Adrenal gland (tissue), 12 donors: ENCODE results near the gene MARCHF11. TPM values are rescaled to one million over a fixed set of nuclear protein-coding genes. Genes with fewer than 3 reads are reported as not detected.

ENCODE experiments used
- DNase-seq, 7 donors: peaks; one replicate each; pipeline ENCODE4 v3.0.0-alpha.2; 2019 to 2020
- H3K27ac ChIP-seq, 5 donors: fragments of 200-600 bp; sonication (generic) in 4 of 5; 1 replicate in 3 of 5; 2 replicates in 2 of 5; pipeline versions ENCODE4 v1.5.1 to v1.8.0; 2016 to 2020; ENCODE audit warnings: mild to moderate bottlenecking in 1 of 5
- H3K27me3 ChIP-seq: fragments of 200-600 bp; 2 replicates; pipeline ENCODE4 v1.8.0; 2021
- H3K36me3 ChIP-seq, 2 donors: fragments of 200-600 bp; replicated peaks in 1 of 2; 1 replicate in 1 of 2; 2 replicates in 1 of 2; pipeline versions ENCODE4 v1.5.1 to v1.8.0; 2018 to 2022
- H3K4me1 ChIP-seq, 2 donors: fragments of 200-600 bp; replicated peaks in 1 of 2; 1 replicate in 1 of 2; 2 replicates in 1 of 2; pipeline versions ENCODE4 v1.5.1 to v1.8.0; 2018 to 2021
- H3K4me3 ChIP-seq, 4 donors: fragments of 200-600 bp; sonication (generic) in 3 of 4; one replicate each; pipeline ENCODE4 v1.5.1; 2016 to 2018
- H3K9me3 ChIP-seq, 3 donors: fragments of 200-600 bp; sonication (generic) in 1 of 3; replicated peaks in 1 of 3; 1 replicate in 2 of 3; 2 replicates in 1 of 3; pipeline versions ENCODE4 v1.5.1 to v1.8.0; 2016 to 2021
- CTCF ChIP-seq, 6 experiments: fragments of 450-650 bp in 4 of 6; fragments of 200-600 bp in 2 of 6; sonication (generic) in 1 of 6; IDR thresholded peaks; 1 replicate in 5 of 6; 2 replicates in 1 of 6; pipeline versions ENCODE4 v1.5.1 to v1.8.0; 2016 to 2021; ENCODE audit warnings: antibody characterized with exemption in 6 of 6, mild to moderate bottlenecking in 2 of 6, moderate library complexity in 1 of 6
- POLR2A ChIP-seq, 2 donors: fragments of 450-650 bp; IDR thresholded peaks; one replicate each; pipeline ENCODE4 v1.6.1; 2017; ENCODE audit warnings: antibody characterized with exemption in 2 of 2, mild to moderate bottlenecking in 2 of 2, moderate library complexity in 1 of 2
- WGBS, 4 donors: extraction: QIAGEN DNeasy Blood & Tissue Kit in 2 of 4; methylation state at CpG; one replicate each; pipeline versions ENCODE4 v1.1.5 to v1.1.7; 2013 to 2017; 5-methylcytosine and 5-hydroxymethylcytosine counted together
- intact Hi-C, 2 donors: fragments of 100-400 bp; cut with DNase I; formaldehyde crosslinking; loops; one replicate each; pipeline versions ENCODE4 v1.14.1 to v1.15.0; 2022 to 2023
- polyA plus RNA-seq, 3 donors: library from polyadenylated mRNA; stranded (reverse); fragments of 200-250 nt in 2 of 3; fragments of 350-450 nt in 1 of 3; fragmentation: Illumina TruSeq in 1 of 3; extraction: RNeasy Lipid Tissue Mini Kit (QIAGEN cat#74804) in 1 of 3; gene quantifications; one replicate each; pipeline ENCODE4 v1.2.3, GENCODE V29; 2013 to 2014
- total RNA-seq, 9 donors: library from RNA; depleted of rRNA in 4 of 9; stranded (reverse); fragments of >200 nt in 4 of 9; fragments of 120-200 nt in 1 of 9; fragmentation: NEBNext Ultra II Directional in 1 of 9; extraction: Animal tissue kit (Norgen Biotek cat#: 25700) in 1 of 9; gene quantifications; one replicate each; pipeline versions ENCODE4 v1.1.0 to v1.2.4, GENCODE V29; 2013 to 2023
- donor health status: healthy with polysubstance abuse.
- donor health status: Bipolar disorder and iron deficiency.
- donor health status: DM: yes; HTN: yes; CAD: no.
- donor health status: DM: no; HTN: no; CAD: no.
- donor health status: DM: no; HTN: no; CAD: no.
- donor health status: DM: yes; HTN: yes; CAD: no.

MARCHF11 gene
- total and polyA plus RNA-seq, 12 donors: 0.14 to 3.9 (median 1.0) TPM; not detected in 6

- Histone ChIP-seq H3K4me3 (no peak overlapping the region), H3K4me1 (no peaks in the 10 kb centered on the region), H3K27ac (no peak overlapping the region), H3K27me3 (no peaks in the 10 kb centered on the region), H3K36me3 (no peaks in the 10 kb centered on the region), H3K9me3 (no peaks in the 10 kb centered on the region)
- intact Hi-C loops: no loop called here
- DNase-seq: no peak
- no peak for TF ChIP-seq POLR2A (IDR thresholded peaks at IDR 0.05)
- TF ChIP-seq CTCF (IDR thresholded peaks at IDR 0.05): no peak
- 80 to 92% (median 87%) methylated on average over 5 of the region's 5 CpGs for WGBS, 4 donors
These were observed 47.7 kb downstream of the MARCHF11 start for GRCh38 chr5:16131878-16132277.

GRCh38 chr5:16128944-16129343 is 50.6 kb downstream of the MARCHF11 start:
- no peaks in the 10 kb centered on the region for H3K36me3 ChIP-seq
- no peaks in the 10 kb centered on the region for H3K4me1 ChIP-seq
- no peak for TF ChIP-seq POLR2A (IDR thresholded peaks at IDR 0.05)
- TF ChIP-seq CTCF (IDR thresholded peaks at IDR 0.05): no peak
- no peaks in the 10 kb centered on the region for H3K9me3 ChIP-seq
- H3K27ac ChIP-seq: no peak overlapping the region
- intact Hi-C loops: no loop called here
- no peak overlapping the region for H3K4me3 ChIP-seq
- H3K27me3 ChIP-seq: no peaks in the 10 kb centered on the region
- 55 to 75% (median 67%) methylated on average over 5 of the region's 5 CpGs for WGBS, 4 donors
- no peak for DNase-seq

- Histone ChIP-seq H3K4me3 (no peak overlapping the region), H3K27me3 (no peaks in the 10 kb centered on the region), H3K9me3 (no peaks in the 10 kb centered on the region), H3K4me1 (no peaks in the 10 kb centered on the region), H3K27ac (no peak overlapping the region), H3K36me3 (no peaks in the 10 kb centered on the region)
- intact Hi-C loops: no loop called here
- 50 to 69% (median 65%) methylated on average over 4 of the region's 4 CpGs for WGBS, 4 donors
- DNase-seq: no peak
- TF ChIP-seq CTCF (IDR thresholded peaks at IDR 0.05): no peak
- TF ChIP-seq POLR2A (IDR thresholded peaks at IDR 0.05): no peak
These were observed 51.6 kb downstream of the MARCHF11 start for GRCh38 chr5:16127865-16128544.

- H3K4me3 ChIP-seq: no peak overlapping the region
- H3K27me3 ChIP-seq: no peaks in the 10 kb centered on the region
- intact Hi-C loops: no loop called here
- H3K27ac ChIP-seq: no peak overlapping the region
- 61 to 89% (median 68%) methylated on average over 3 of the region's 3 CpGs for WGBS, 4 donors
- no peaks in the 10 kb centered on the region for H3K9me3 ChIP-seq
- H3K36me3 ChIP-seq: no peaks in the 10 kb centered on the region
- no peak for DNase-seq
- H3K4me1 ChIP-seq: no peaks in the 10 kb centered on the region
- no peak for TF ChIP-seq CTCF (IDR thresholded peaks at IDR 0.05)
- TF ChIP-seq POLR2A (IDR thresholded peaks at IDR 0.05): no peak
These were observed 59.0 kb downstream of the MARCHF11 start for GRCh38 chr5:16120579-16120978.
